8988T (cell line): ENCODE results near the gene NUP214.
"Not testable (repeated sequence)": the region's sequence is repeated elsewhere in the genome, so short reads cannot be mapped to it uniquely, and the experiment has no call there.

ENCODE experiments used
- DNase-seq: peaks from one replicate; pipeline ENCODE4 v3.0.0; 2011

The NUP214 gene

DNA sequence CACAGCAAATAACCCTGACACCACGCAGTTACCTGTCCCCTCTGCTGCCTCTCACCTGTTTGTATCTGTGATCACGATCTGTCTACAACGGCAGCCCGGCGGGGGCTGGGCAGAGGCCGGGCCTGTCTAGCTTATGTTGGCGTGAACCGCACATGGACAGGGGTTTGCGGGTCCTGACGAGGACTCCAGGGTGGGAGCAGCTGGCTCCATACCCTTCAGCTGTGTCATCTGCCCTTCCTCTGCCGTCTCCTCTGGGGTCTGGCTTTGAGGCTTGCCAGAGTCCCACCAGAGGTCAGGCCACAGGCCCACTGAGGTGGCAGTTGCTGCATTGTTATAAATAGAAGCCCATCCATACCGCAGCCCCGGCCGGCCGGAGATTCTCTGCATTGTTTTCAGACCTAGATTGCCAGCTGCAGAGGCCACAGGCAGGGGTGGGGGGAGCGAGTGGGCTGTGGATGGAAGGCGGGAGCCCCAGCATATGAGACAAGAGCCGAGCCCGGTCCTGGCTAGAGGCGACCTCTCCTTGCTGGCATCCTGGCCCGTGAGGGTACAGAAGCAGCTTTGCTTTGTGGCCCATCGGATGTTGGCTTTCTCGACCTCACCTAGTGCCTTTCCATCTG is 113.1 kb downstream of the NUP214 start:
- DNase-seq = no peak

DNA sequence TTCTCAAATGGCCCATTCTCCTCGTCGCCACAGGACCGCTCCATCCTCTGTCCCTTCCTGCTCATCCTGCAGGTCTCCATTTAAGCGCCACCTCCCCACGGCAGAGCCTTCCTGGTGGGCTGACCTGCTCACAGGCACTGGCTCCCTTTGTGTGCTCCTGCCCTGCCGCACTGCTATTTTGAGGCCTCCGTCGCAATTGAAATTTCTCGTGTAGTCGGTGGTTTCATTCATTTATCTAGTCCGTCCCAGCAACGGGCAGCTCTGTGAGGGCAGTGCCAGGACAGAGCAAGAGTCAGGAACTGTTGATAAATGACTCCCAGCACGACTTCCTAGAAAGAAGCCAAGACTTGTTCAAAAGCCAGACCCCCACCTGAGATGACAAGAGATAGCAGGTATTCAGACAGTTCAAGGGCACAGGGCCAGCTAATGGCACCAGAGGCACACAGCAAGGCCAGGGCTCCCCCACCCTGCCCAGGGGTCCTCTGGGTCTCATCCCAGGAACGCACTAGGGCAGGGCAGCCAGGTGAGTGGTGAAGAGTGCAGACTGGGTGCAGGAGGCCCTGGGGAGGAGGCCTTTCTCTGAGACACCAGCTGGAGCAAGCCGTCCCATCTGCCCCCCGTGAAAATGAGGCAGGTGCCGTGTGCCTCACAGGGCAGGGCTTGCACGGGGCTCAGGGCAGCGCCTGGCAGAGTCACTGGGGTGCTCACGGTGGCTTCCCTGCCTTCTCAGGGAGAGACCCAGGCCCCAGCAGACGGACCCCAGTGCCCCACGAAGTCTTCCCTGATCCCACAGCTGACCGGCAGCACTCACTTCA is 114.0 kb downstream of the NUP214 start:
- no peak for DNase-seq

GRCh38 chr9:131240047-131240921 is 114.9 kb downstream of the NUP214 start:
- DNase-seq = no peak

DNA sequence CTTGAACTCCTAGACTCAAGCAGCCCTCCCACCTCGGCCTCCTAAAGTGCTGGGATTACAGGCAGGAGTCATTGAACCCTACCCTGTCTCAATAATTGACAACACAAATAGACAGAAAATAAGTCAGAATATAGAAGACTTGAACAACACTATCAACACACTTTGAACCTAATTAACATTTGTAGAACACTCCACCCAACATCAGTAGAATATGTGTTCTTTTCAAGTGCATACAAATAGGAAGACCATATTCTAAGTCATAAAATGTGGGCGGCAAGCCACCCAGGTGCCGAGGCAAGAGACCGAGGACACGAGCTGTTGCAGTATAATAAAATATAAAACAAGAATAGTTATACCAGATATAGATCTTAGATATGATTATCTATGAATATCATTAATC is 118.9 kb downstream of the NUP214 start:
- not testable (repeated sequence) for DNase-seq

DNA sequence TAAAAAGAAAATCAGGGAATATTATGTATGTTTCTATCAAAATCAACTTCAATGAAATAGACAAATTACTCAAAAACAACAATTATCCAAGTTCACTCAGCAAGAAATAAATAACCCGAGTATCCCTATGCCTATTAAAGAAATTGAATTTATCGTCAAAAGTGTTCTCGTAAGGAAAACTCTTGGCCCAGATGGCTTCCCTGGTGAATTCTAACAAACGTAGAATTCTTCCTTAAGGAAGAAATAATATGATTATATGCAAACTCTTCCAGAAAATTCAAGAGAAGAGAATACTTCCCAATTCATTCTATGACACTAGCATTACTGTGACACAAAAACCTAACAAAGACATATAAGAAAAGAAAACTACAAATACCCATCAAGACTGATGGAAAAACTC is 121.2 kb downstream of the NUP214 start:
- DNase-seq = no peak

GRCh38 chr9:131252120-131252519 is 126.7 kb downstream of the NUP214 start:
- no peak for DNase-seq

- DNase-seq = no peak
Measured at GRCh38 chr9:131253891-131254491, 128.6 kb downstream of the NUP214 start.

DNA sequence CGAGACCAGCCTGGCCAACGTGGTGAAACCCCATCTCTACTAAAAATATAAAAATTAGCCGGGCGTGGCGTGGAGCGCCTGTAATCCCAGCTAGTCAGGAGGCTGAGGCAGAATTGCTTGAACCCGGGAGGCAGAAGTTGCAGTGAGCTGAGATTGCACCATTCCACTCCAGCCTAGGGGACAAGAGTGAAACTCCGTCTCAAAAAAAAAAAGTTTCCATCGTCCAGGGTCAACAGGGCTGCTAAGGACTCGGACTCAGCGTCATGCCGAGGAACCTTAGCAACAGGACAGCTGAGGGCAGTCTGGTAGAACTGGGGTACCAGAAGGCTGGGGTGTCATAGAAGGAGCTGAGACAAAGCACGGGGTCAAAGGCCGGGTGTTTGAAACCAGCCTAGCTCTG is 129.2 kb downstream of the NUP214 start:
- no peak for DNase-seq

DNA sequence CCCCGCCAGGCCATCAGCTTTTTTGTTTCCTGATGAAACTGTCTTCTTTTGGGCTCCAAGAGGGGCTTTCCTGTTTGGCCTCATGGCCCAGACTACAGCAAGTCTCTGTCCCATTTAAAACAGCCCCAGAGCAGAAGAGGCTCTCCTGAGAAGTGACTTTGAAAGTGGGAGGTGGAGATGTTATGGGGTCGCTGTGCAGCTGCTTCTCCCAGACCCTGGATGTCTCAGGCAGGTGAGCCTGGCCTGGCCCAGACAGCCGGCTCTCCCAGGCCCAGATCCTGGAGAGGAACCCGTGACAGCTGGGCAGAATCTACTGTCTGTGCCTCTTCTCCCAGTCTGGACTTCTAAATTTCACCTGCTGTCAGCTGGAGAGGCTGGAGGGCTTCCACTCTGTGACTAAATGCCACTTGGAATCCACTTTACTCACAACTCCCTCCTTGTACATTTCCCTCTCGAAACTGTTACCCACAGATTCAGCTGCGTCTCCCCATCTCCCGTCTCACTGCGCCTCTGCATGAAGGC is 130.4 kb downstream of the NUP214 start:
- DNase-seq = no peak

GRCh38 chr9:131257266-131258025 is 132.1 kb downstream of the NUP214 start:
- no peak for DNase-seq

GRCh38 chr9:131258186-131258585 is 132.8 kb downstream of the NUP214 start:
- no peak for DNase-seq

GRCh38 chr9:131258698-131259431 is 133.5 kb downstream of the NUP214 start:
- no peak for DNase-seq

DNA sequence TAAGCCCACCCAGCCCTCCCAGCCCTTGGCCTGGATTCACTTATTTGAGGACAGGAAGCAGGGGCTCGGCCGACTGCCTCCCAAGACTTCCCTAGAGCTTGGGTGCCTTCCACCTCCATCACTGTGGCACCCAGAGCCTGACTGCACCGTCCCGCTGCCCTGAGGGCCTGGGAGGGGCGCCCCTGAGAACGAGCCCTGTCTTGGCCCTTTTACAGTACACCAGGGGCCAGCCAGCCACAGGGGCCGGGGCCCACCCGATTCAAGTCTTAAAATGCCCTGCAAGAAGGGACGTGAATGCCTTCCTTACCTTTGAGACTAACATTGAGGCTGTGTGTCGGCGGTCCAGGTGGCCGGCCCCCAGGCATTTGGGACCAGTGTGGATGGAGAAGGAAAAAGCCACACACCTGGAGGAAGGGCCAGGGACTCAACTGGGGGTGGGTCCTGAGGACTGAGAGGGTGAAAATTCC is 134.1 kb downstream of the NUP214 start:
- DNase-seq = no peak

DNA sequence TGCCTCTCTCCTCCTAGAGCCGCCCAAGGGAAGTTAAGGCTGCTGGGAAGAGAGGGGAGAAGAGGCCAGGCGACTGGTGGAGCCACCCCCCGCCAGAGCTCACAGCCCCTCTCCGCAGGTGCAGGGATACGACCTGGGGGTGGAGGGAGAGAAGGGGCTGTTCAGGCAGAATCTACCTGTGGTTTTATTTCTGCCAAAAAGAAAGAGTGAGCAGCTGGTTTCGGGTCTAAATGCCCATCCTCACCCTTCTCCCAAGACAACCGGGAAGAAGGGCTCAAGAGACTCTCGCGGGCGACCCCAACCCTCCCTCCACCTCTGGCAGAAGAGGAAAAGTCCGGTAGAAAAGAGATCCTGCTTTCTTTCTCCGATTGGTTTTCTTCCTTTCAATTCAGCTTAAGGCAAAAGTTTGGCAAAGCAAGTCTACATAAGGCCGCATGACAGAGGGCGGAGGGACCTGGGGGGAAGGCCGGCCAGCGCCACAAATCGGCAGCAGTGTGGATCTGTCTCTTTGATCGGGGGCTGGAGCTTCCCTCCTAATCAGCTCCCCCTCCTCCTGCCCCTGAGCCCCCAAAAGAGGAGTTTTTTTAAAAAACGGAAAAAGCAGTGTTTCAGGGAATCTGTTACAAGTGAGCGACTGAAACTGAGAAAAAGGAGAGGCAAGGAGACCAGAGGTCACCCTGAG is 134.7 kb downstream of the NUP214 start:
- no peak for DNase-seq

GRCh38 chr9:131260751-131261452 is 135.5 kb downstream of the NUP214 start:
- DNase-seq = no peak

- DNase-seq = no peak
Measured at GRCh38 chr9:131262327-131263032, 137.1 kb downstream of the NUP214 start.

- DNase-seq = not testable (repeated sequence)
Measured at GRCh38 chr9:131263033-131263343, 137.6 kb downstream of the NUP214 start.

DNA sequence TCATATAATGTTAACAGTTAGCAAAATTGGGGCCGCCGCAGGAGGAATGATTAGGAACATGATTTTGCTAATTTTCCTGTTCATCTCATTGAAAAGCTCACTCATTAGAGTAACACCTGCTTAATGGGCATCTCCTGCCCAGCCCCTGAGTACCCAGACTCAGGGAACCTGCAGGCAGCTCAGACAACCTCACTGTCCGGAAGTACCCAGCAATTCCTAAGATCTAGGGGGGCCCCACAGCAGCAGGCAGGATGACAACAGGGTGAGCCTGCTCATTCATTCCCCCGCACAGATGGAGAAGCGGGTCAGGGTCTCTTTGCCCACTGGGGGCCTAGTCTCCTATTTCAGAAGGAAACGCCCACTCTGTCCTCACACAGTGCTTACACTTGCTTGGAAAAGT is 138.3 kb downstream of the NUP214 start:
- DNase-seq = no peak

DNA sequence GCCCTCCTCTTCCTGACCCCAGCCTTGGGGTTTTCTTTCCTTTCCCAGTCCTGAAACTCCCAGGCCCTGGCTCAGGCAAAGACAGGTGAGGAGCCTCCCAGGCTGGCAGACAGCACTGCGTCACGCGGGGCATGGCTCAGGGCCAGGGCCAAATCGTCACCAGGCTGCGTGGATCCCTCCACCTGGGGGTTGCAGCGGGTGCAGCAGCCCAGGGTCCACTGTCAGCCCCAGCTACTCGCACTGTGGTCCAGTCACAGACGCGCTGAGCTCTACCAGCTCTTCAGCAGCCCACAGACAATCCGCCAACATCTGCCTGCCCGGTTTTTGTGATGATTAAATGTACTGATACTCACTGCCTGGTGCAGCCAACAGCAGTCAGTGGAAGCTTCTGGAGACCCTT is 138.8 kb downstream of the NUP214 start:
- peak; percentile 37 for DNase-seq
